ENCODE data around the gene TCERG1L.

The TCERG1L gene

DNA sequence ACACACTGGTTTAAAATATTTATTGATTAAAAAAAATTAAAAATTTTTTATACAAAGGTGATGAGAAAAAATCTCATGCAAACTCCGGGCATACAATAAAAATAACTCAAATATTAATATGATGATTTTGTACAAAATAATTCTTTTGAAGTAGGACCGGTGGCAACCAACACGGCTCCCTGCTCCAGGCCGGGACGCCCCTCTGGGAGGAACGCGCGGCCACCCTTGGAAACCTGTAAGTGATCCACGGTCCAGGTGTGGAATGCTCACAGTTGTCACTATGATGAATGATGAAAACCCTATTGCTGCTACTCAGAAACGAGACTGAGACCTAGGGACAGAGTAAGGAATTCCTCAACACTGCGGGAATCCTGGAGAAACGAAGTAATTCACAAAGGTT lies 219.1 kb downstream of the TCERG1L start:
- H3K4me2 ChIP-seq, result no peak overlapping the region
- no peaks in the 10 kb centered on the region for H3K79me2 ChIP-seq (ENCODE audit: insufficient read depth, low read depth)
- H3K36me3 ChIP-seq (ENCODE audit: insufficient read depth), result no peaks in the 10 kb centered on the region
- no peak overlapping the region for H3K9ac ChIP-seq
- H4K20me1 ChIP-seq (ENCODE audit: insufficient read depth), result no peaks in the 10 kb centered on the region
- no peak overlapping the region for H2AFZ ChIP-seq (ENCODE audit: low read depth)
- TF ChIP-seq, protein P1, sequence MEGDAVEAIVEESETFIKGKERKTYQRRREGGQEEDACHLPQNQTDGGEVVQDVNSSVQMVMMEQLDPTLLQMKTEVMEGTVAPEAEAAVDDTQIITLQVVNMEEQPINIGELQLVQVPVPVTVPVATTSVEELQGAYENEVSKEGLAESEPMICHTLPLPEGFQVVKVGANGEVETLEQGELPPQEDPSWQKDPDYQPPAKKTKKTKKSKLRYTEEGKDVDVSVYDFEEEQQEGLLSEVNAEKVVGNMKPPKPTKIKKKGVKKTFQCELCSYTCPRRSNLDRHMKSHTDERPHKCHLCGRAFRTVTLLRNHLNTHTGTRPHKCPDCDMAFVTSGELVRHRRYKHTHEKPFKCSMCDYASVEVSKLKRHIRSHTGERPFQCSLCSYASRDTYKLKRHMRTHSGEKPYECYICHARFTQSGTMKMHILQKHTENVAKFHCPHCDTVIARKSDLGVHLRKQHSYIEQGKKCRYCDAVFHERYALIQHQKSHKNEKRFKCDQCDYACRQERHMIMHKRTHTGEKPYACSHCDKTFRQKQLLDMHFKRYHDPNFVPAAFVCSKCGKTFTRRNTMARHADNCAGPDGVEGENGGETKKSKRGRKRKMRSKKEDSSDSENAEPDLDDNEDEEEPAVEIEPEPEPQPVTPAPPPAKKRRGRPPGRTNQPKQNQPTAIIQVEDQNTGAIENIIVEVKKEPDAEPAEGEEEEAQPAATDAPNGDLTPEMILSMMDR (conservative IDR thresholded peaks at IDR 0.05; ENCODE audit: low read depth, low read length), result no peak
- H3K4me3 ChIP-seq (IDR thresholded peaks at IDR 0.05; ENCODE audit: insufficient read depth, low read depth, low read length), result no peak overlapping the region
- H3K27ac ChIP-seq, result no peak overlapping the region
- peaks cover 4% of the 10 kb centered on the region; the same call in 1 of the 2 replicates for H3K27me3 ChIP-seq (ENCODE audit: insufficient read depth, low read depth)
- H3K4me1 ChIP-seq (ENCODE audit: low read depth, poor library complexity, severe bottlenecking), result no peaks in the 10 kb centered on the region

DNA sequence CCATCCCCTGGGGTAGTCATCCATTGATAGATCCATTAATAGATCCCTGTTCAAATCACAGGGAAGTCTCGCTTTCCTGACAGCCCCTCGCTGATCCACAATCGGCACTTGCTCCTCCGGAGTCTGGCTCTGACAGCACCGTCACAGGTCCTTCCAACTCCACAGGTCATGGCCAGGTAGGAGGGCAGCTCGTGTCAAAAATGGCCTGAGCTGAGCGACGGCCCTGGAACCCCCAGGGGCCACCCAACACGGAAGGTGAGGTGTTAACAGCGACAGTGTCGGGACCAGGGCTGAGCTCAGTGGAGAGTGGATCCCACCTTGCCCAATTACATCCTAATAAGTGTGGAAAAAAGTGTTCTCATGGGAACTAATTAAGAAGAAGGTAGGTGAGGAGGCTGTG lies 219.8 kb downstream of the TCERG1L start:
- no peak overlapping the region for H2AFZ ChIP-seq (ENCODE audit: low read depth)
- H3K4me2 ChIP-seq, result no peak overlapping the region
- H3K9ac ChIP-seq, result no peak overlapping the region
- H3K4me1 ChIP-seq (ENCODE audit: low read depth, poor library complexity, severe bottlenecking), result no peaks in the 10 kb centered on the region
- no peak overlapping the region for H3K4me3 ChIP-seq (IDR thresholded peaks at IDR 0.05; ENCODE audit: insufficient read depth, low read depth, low read length)
- no peaks in the 10 kb centered on the region for H4K20me1 ChIP-seq (ENCODE audit: insufficient read depth)
- peaks cover 4% of the 10 kb centered on the region; the same call in 1 of the 2 replicates for H3K27me3 ChIP-seq (ENCODE audit: insufficient read depth, low read depth)
- no peaks in the 10 kb centered on the region for H3K36me3 ChIP-seq (ENCODE audit: insufficient read depth)
- TF ChIP-seq, protein P1 (conservative IDR thresholded peaks at IDR 0.05; ENCODE audit: low read depth, low read length), result no peak
- no peaks in the 10 kb centered on the region for H3K79me2 ChIP-seq (ENCODE audit: insufficient read depth, low read depth)
- H3K27ac ChIP-seq, result no peak overlapping the region

DNA sequence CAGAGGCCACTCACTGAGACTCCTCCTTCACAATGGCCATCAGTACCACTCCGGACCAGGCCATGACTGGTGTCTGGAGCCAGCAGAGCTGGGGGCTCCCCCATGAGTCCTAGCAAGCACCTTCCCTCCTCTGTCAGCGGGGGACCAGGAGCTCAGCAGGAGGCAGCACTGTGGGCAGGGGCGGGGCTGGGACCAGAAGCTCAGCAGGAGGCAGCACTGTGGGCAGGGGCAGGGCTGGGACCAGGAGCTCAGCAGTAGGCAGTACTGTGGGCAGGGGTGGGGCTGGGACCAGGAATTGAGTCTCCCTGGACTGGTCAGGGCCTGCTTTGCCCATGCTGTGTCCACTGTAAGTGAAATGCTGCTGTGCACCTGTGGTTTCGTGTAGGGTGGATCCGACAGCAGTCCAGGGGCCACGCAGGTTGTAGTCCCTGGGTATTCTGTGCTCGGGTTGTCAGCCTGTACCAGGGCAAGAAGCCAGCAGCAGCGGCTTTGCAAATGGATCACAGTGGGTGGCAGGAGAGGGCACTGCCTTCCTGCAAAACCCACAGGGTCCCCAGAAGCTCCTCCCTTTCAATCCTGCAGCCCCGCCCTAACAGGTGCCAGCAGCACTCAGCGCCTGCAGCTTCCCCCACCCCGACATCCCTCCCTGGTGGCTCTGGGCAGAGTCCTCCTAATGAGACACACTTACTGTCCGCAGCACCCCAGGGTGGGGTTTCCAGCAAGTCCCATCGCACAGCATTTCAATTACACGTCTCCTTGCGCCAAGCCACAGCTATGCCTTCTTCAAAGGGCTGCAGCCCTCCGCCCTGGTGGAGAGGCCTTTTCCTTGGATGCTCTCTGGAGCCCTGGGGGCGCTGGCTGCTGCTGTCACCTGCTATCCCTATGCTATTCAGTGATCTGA lies 220.5 kb downstream of the TCERG1L start:
- Histone ChIP-seq H3K79me2 (ENCODE audit: insufficient read depth, low read depth) (no peaks in the 10 kb centered on the region), H2AFZ (ENCODE audit: low read depth) (no peak overlapping the region), H3K36me3 (ENCODE audit: insufficient read depth) (no peaks in the 10 kb centered on the region), H3K9ac (no peak overlapping the region), H3K4me2 (no peak overlapping the region), H3K27ac (no peak overlapping the region), H3K4me1 (ENCODE audit: low read depth, poor library complexity, severe bottlenecking) (no peaks in the 10 kb centered on the region), H3K27me3 (ENCODE audit: insufficient read depth, low read depth) (peaks cover 4% of the 10 kb centered on the region; the same call in 1 of the 2 replicates), H3K4me3 (IDR thresholded peaks at IDR 0.05; ENCODE audit: insufficient read depth, low read depth, low read length) (no peak overlapping the region), H4K20me1 (ENCODE audit: insufficient read depth) (no peaks in the 10 kb centered on the region)
- TF ChIP-seq, protein P1 (conservative IDR thresholded peaks at IDR 0.05; ENCODE audit: low read depth, low read length), result no peak

DNA sequence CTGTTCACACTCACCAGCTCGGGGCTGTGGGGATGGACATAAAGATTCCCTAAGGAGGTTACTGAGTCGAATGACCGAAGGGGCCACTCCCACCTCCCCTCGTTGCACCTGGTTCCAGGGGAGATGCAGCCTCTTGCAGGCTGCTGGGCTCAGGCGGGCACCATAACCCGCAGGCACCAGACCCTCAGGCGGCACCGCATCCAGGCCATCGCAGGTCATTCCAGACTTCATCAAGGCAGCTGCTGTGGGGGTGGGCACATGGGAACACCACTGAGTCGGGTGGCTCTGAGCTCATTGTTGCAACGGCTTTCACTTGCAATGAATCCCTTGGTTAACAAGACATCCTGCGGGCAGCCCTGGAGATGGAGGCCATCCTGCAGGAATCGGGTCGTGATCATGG lies 221.7 kb downstream of the TCERG1L start:
- Histone ChIP-seq H2AFZ (ENCODE audit: low read depth) (no peak overlapping the region), H3K27me3 (ENCODE audit: insufficient read depth, low read depth) (peaks cover 4% of the 10 kb centered on the region; the same call in 1 of the 2 replicates), H3K4me2 (no peak overlapping the region), H3K27ac (no peak overlapping the region), H4K20me1 (ENCODE audit: insufficient read depth) (no peaks in the 10 kb centered on the region), H3K36me3 (ENCODE audit: insufficient read depth) (no peaks in the 10 kb centered on the region), H3K9ac (no peak overlapping the region), H3K4me3 (IDR thresholded peaks at IDR 0.05; ENCODE audit: insufficient read depth, low read depth, low read length) (no peak overlapping the region), H3K4me1 (ENCODE audit: low read depth, poor library complexity, severe bottlenecking) (no peaks in the 10 kb centered on the region), H3K79me2 (ENCODE audit: insufficient read depth, low read depth) (no peaks in the 10 kb centered on the region)
- TF ChIP-seq, protein P1 (conservative IDR thresholded peaks at IDR 0.05; ENCODE audit: low read depth, low read length), result no peak

All from KMS-11 (cell line).